Ovary (tissue), 9 donors: ENCODE data around the gene ZBTB7B. TPM values are rescaled to one million over a fixed set of nuclear protein-coding genes. Genes with fewer than 3 reads are reported as not detected.

Source experiments
- DNase-seq, 5 donors: peaks; one replicate each; pipeline ENCODE4 v3.0.0-alpha.2; 2019 to 2020
- H3K27ac ChIP-seq, 2 donors: fragments of 200-600 bp; one replicate each; pipeline versions ENCODE4 v1.5.1 to v1.8.0; 2019 to 2022
- H3K27me3 ChIP-seq: fragments of 200-600 bp; one replicate; pipeline ENCODE4 v1.8.0; 2022
- H3K36me3 ChIP-seq: fragments of 200-600 bp; sonication (generic); one replicate; pipeline ENCODE4 v1.5.1; 2019
- H3K4me1 ChIP-seq: one replicate; pipeline ENCODE4 v1.8.1; 2013; ENCODE audit warnings: mild to moderate bottlenecking, moderate library complexity; ENCODE audit not compliant: insufficient read depth
- H3K4me3 ChIP-seq: fragments of 200-600 bp; sonication (generic); one replicate; pipeline ENCODE4 v1.5.1; 2017
- H3K9me3 ChIP-seq, 2 donors: fragments of 200-600 bp in 1 of 2; sonication (generic) in 1 of 2; one replicate each; pipeline versions ENCODE4 v1.5.1 to v1.8.1; 2013 to 2019; ENCODE audit warnings: mild to moderate bottlenecking in 1 of 2, moderate library complexity in 1 of 2
- EP300 ChIP-seq: sonication (generic); formaldehyde crosslinking; IDR thresholded peaks from one replicate; pipeline ENCODE4 v1.6.1; 2017; ENCODE audit warnings: antibody characterized with exemption
- POLR2A ChIP-seq: fragments of 450-650 bp; IDR thresholded peaks from one replicate; pipeline ENCODE4 v1.6.1; 2017; ENCODE audit warnings: antibody characterized with exemption, mild to moderate bottlenecking, moderate library complexity
- WGBS, 3 donors: extraction: QIAGEN DNeasy Blood & Tissue Kit in 1 of 3; methylation state at CpG; one replicate each; pipeline versions ENCODE4 v1.1.5 to v1.1.7; 2013 to 2017; 5-methylcytosine and 5-hydroxymethylcytosine counted together
- intact Hi-C, 4 donors: fragments of 100-400 bp; cut with DNase I; formaldehyde crosslinking; loops; one replicate each; pipeline versions ENCODE4 v1.11.0 to v1.15.1; 2022 to 2023
- polyA plus RNA-seq, 2 donors: library from polyadenylated mRNA; stranded (reverse); fragments of 200-250 nt in 1 of 2; fragments of 350-450 nt in 1 of 2; fragmentation: Illumina TruSeq in 1 of 2; extraction: RNeasy Lipid Tissue Mini Kit (QIAGEN cat#74804) in 1 of 2; gene quantifications; one replicate each; pipeline ENCODE4 v1.2.3, GENCODE V29; 2013 to 2014
- total RNA-seq, 7 donors: library from RNA; depleted of rRNA in 2 of 7; stranded (reverse); fragments of >200 nt in 2 of 7; fragmentation: NEBNext Ultra II Directional in 3 of 7; extraction: Animal tissue kit (Norgen Biotek cat#: 25700) in 3 of 7; gene quantifications; one replicate each; pipeline versions ENCODE4 v1.1.0 to v1.2.4, GENCODE V29; 2016 to 2023
- TF ChIP-seq, protein P1 (sequence below), 3 donors: fragments of 450-650 bp in 2 of 3; fragments of 200-600 bp in 1 of 3; IDR thresholded peaks; one replicate each; pipeline versions ENCODE4 v1.5.1 to v1.8.0; 2016 to 2022; ENCODE audit warnings: antibody characterized with exemption in 3 of 3, mild to moderate bottlenecking in 1 of 3
- donor health status: DM: no; HTN: no; CAD: no; lungs with moderate emphysema.
- donor health status: DM: no; HTN: no; CAD: no.
- donor health status: Bipolar disorder and iron deficiency.
- donor health status: DM: yes; HTN: yes; CAD: no.
- donor health status: DM: no; HTN: no; CAD: no.
- donor health status: DM: yes; HTN: yes; CAD: no.

The ZBTB7B gene
- total and polyA plus RNA-seq, 9 donors, result 3.6 to 45.5 (median 28.9) TPM

GRCh38 chr1:154989195-154989860 lies 13.3 kb upstream of the ZBTB7B start:
- intact Hi-C loops, result no loop called here
- Histone ChIP-seq H3K4me3 (no peak overlapping the region), H3K27ac (no peak overlapping the region), H3K9me3 (no peaks in the 10 kb centered on the region), H3K4me1 (no peaks in the 10 kb centered on the region), H3K36me3 (no peaks in the 10 kb centered on the region), H3K27me3 (no peaks in the 10 kb centered on the region)
- no peak for TF ChIP-seq EP300
- TF ChIP-seq POLR2A, result no peak
- TF ChIP-seq, protein P1, sequence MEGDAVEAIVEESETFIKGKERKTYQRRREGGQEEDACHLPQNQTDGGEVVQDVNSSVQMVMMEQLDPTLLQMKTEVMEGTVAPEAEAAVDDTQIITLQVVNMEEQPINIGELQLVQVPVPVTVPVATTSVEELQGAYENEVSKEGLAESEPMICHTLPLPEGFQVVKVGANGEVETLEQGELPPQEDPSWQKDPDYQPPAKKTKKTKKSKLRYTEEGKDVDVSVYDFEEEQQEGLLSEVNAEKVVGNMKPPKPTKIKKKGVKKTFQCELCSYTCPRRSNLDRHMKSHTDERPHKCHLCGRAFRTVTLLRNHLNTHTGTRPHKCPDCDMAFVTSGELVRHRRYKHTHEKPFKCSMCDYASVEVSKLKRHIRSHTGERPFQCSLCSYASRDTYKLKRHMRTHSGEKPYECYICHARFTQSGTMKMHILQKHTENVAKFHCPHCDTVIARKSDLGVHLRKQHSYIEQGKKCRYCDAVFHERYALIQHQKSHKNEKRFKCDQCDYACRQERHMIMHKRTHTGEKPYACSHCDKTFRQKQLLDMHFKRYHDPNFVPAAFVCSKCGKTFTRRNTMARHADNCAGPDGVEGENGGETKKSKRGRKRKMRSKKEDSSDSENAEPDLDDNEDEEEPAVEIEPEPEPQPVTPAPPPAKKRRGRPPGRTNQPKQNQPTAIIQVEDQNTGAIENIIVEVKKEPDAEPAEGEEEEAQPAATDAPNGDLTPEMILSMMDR (IDR thresholded peaks at IDR 0.05), result no peak
- no peak for DNase-seq
- 80 to 85% (median 83%) methylated on average over 3 of the region's 3 CpGs for WGBS, 3 donors

DNA sequence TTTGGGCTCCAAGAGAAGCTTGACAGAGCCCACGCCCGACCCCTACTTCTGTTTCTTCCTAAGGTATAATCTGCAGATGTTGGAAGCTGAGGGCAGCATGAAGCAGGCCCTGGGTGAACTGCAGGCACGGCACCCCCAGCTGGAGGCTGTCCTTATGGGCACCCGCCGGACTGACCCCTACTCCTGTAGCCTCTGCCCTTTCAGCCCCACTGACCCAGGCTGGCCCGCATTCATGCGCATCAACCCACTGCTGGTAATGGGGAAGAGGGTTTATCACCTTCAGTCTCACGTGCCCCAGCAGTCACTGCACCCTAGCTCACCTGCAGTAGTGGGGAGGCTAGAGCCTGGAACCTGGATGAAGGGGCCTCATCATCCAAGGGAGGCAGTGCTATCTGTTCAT lies 12.3 kb upstream of the ZBTB7B start:
- H3K4me1 ChIP-seq, result no peaks in the 10 kb centered on the region
- H3K9me3 ChIP-seq, result no peaks in the 10 kb centered on the region
- H3K27ac ChIP-seq, result no peak overlapping the region
- no peaks in the 10 kb centered on the region for H3K36me3 ChIP-seq
- H3K4me3 ChIP-seq, result no peak overlapping the region
- no peak for DNase-seq
- intact Hi-C loops, result no loop called here
- no peaks in the 10 kb centered on the region for H3K27me3 ChIP-seq
- TF ChIP-seq EP300 (no peak), POLR2A (no peak)
- TF ChIP-seq, protein P1 (IDR thresholded peaks at IDR 0.05), result no peak
- 90 to 93% (median 90%) methylated on average over 8 of the region's 8 CpGs for WGBS, 3 donors

DNA sequence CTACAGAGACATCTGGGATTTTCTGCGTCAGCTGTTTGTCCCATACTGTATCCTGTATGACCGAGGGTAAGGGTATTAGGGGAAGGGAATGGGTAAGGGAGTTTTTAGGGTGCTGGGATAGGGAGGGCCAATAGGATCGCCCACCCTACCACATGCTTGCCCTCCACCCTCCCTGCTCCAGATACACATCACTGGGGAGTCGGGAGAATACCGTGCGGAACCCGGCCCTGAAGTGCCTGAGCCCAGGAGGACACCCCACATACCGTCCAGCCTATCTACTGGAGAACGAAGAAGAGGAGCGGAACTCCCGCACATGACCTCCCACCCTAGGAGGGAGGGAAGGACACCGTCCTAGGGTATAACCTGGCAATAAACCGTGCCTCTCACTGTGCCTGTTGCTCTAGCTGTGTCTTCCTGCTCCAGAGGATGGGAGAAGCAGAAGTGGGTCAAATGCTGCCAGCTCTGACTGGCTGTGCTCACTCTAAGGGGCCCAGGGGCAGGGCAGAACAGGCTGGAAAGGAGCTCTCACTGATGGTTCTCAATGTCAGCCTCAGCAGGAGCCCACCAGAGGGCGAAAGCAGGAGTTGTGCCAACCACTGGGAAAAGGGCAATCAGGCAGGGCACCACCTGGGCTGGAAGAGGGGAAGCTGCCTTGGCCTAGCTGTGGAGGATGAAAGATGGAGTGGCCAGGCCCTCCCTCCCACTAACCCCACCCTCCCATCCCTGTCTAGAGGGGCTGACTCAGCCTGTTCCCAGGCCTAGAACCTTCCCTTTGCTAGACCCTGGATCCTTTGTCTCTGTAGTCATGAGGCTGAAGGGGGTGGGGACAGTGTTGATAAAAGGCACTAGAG lies 9.7 kb upstream of the ZBTB7B start:
- 63 to 72% (median 63%) methylated on average over 14 of the region's 14 CpGs for WGBS, 3 donors
- H3K27ac ChIP-seq, result no peak overlapping the region
- no peaks in the 10 kb centered on the region for H3K27me3 ChIP-seq
- H3K36me3 ChIP-seq, result no peaks in the 10 kb centered on the region
- TF ChIP-seq EP300, result no peak
- TF ChIP-seq, protein P1 (IDR thresholded peaks at IDR 0.05), result no peak
- TF ChIP-seq POLR2A, result no peak
- no peak overlapping the region for H3K4me3 ChIP-seq
- H3K9me3 ChIP-seq, result no peaks in the 10 kb centered on the region
- H3K4me1 ChIP-seq, result no peaks in the 10 kb centered on the region
- intact Hi-C loops, result no loop called here
- DNase-seq, result peak in 1 of 5 donors; percentile 33

- 48 to 59% (median 53%) methylated on average over 8 of the region's 8 CpGs for WGBS, 3 donors
Observed at GRCh38 chr1:154993572-154994268, 8.9 kb upstream of the ZBTB7B start, which contains the start of gene LENEP. TSS of gene LENEP (plus strand) at chr1:154993586. CDS start at chr1:154993608, 22 bp downstream.

More at GRCh38 chr1:154993572-154994268, 8.9 kb upstream of the ZBTB7B start, which contains the start of gene LENEP:
- intact Hi-C loops, result no loop called here
- Histone ChIP-seq H3K4me3 (no peak within 1 kb of the TSS), H3K4me1 (no peaks in the 10 kb centered on the region), H3K27ac (no peak within 1 kb of the TSS), H3K36me3 (no peaks in the 10 kb centered on the region), H3K27me3 (no peaks in the 10 kb centered on the region), H3K9me3 (no peaks in the 10 kb centered on the region)
- peak in 1 of 5 donors; percentile 35 for DNase-seq
- no peak for TF ChIP-seq POLR2A
- TF ChIP-seq, protein P1 (IDR thresholded peaks at IDR 0.05), result no peak
- TF ChIP-seq EP300, result no peak
